Astrocyte (in vitro differentiated cells and primary cell): ENCODE results near the gene CPNE6. TPM values are rescaled to one million over a fixed set of nuclear protein-coding genes. Genes with fewer than 3 reads are reported as not detected.

Source experiments
- DNase-seq: peaks from one replicate; pipeline ENCODE4 v3.0.0-alpha.2; 2010; ENCODE audit warnings: low read depth
- FAIRE-seq: peaks from 2 replicates; lab custom pipeline; 2011; peaks lifted over from hg19 to GRCh38; lab: Jason Lieb, UNC
- H2AFZ ChIP-seq: 2 replicates; pipeline ENCODE4 v1.6.0; 2012; ENCODE audit warnings: low read depth, low read length, inconsistent platforms
- H3K27ac ChIP-seq: 2 replicates; pipeline ENCODE4 v1.5.1; 2011; ENCODE audit warnings: low read depth, low read length, inconsistent platforms
- H3K27me3 ChIP-seq: 2 replicates; pipeline ENCODE4 v1.6.0; 2011; ENCODE audit warnings: low read length, inconsistent platforms; ENCODE audit not compliant: insufficient read depth
- H3K36me3 ChIP-seq: 2 replicates; pipeline ENCODE4 v1.5.1; 2011; ENCODE audit warnings: low read length, inconsistent platforms; ENCODE audit not compliant: insufficient read depth
- H3K4me1 ChIP-seq: 2 replicates; pipeline ENCODE4 v1.5.1; 2011; ENCODE audit warnings: low read length, inconsistent platforms; ENCODE audit not compliant: insufficient read depth
- H3K4me2 ChIP-seq: 2 replicates; pipeline ENCODE4 v1.6.0; 2012; ENCODE audit warnings: low read length, inconsistent platforms
- H3K4me3 ChIP-seq: 2 replicates; pipeline ENCODE4 v1.5.1; 2011; ENCODE audit warnings: low read depth, mild to moderate bottlenecking, low read length, inconsistent platforms; ENCODE audit not compliant: insufficient read depth
- H3K79me2 ChIP-seq: 2 replicates; pipeline ENCODE4 v1.6.0; 2012; ENCODE audit warnings: mild to moderate bottlenecking, low read length, inconsistent platforms; ENCODE audit not compliant: insufficient read depth
- H3K9ac ChIP-seq: 2 replicates; pipeline ENCODE4 v1.6.0; 2012; ENCODE audit warnings: mild to moderate bottlenecking, low read length, inconsistent platforms
- H3K9me3 ChIP-seq: 2 replicates; pipeline ENCODE4 v1.5.1; 2012; ENCODE audit warnings: low read depth, mild to moderate bottlenecking, low read length, inconsistent platforms; ENCODE audit not compliant: insufficient read depth
- H4K20me1 ChIP-seq: 2 replicates; pipeline ENCODE4 v1.6.0; 2012; ENCODE audit warnings: low read length, inconsistent platforms; ENCODE audit not compliant: insufficient read depth
- H3K27ac Mint-ChIP-seq: one replicate; pipeline ENCODE4 v1.8.0; 2021; ENCODE audit warnings: mild to moderate bottlenecking, mixed read lengths; ENCODE audit not compliant: unreplicated experiment
- H3K27me3 Mint-ChIP-seq: one replicate; pipeline ENCODE4 v1.8.0; 2021; ENCODE audit warnings: low read depth, mixed read lengths; ENCODE audit not compliant: unreplicated experiment
- H3K36me3 Mint-ChIP-seq: one replicate; pipeline ENCODE4 v1.8.0; 2021; ENCODE audit warnings: low read depth, mixed read lengths; ENCODE audit not compliant: unreplicated experiment
- H3K4me1 Mint-ChIP-seq: one replicate; pipeline ENCODE4 v1.8.0; 2021; ENCODE audit warnings: low read depth, mixed read lengths; ENCODE audit not compliant: unreplicated experiment
- H3K4me3 Mint-ChIP-seq: one replicate; pipeline ENCODE4 v1.8.0; 2021; ENCODE audit warnings: mild to moderate bottlenecking, moderate library complexity, mixed read lengths; ENCODE audit not compliant: unreplicated experiment
- H3K9me3 Mint-ChIP-seq: one replicate; pipeline ENCODE4 v1.8.0; 2021; ENCODE audit warnings: mild to moderate bottlenecking, mixed read lengths; ENCODE audit not compliant: unreplicated experiment
- CTCF ChIP-seq: IDR thresholded peaks from 2 replicates; pipeline ENCODE4 v1.5.1; 2011; ENCODE audit warnings: low read depth, mild to moderate bottlenecking, inconsistent platforms, low read length, moderate library complexity; ENCODE audit not compliant: insufficient read depth
- EZH2 ChIP-seq: IDR thresholded peaks from 2 replicates; pipeline ENCODE4 v1.6.1; 2012; ENCODE audit warnings: mild to moderate bottlenecking, low read length, inconsistent platforms; ENCODE audit not compliant: insufficient read depth
- total RNA-seq: library from RNA; stranded (reverse); gene quantifications from 2 replicates; pipeline ENCODE4 v1.2.1, GENCODE V29; 2021

Gene CPNE6
- total RNA-seq, 1 donor from 2014 or later, result not detected

DNA sequence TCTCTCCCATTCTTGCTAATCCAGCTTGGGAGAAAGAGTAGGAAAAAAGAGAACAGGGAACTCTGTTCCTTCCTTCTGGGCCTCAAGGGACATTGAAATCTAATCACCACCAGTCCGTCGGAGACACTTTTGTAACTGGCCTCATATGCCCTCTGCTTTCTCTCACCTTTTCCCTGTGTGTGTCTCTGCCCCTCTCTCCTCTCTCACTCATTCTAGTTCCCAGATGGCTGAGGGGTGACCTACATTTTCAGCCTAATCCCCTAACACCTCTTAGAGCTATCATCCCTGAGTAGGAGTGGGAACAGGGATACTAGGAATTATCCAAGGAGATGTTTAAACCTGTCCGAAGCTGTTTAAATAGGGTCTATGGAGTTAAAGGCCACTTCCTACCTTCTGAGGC, 13.9 kb downstream of the CPNE6 start:
- H3K36me3 Mint-ChIP-seq, result no peaks in the 10 kb centered on the region
- TF ChIP-seq EZH2 (no peak), CTCF (no peak)
- Histone ChIP-seq H3K9ac (no peak overlapping the region), H2AFZ (no peak overlapping the region), H3K9me3 (no peaks in the 10 kb centered on the region), H3K27me3 (peaks cover 26% of the 10 kb centered on the region), H3K4me1 (peaks cover 10% of the 10 kb centered on the region), H3K27ac (no peak overlapping the region), H4K20me1 (no peaks in the 10 kb centered on the region), H3K4me3 (no peak overlapping the region), H3K4me2 (no peak overlapping the region), H3K36me3 (no peaks in the 10 kb centered on the region), H3K79me2 (no peaks in the 10 kb centered on the region)
- FAIRE-seq, result no peak
- no peak for DNase-seq
- no peak overlapping the region for H3K4me3 Mint-ChIP-seq
- no peaks in the 10 kb centered on the region for H3K9me3 Mint-ChIP-seq
- H3K27me3 Mint-ChIP-seq, result peaks cover 59% of the 10 kb centered on the region
- H3K27ac Mint-ChIP-seq, result no peak overlapping the region
- no peaks in the 10 kb centered on the region for H3K4me1 Mint-ChIP-seq

DNA sequence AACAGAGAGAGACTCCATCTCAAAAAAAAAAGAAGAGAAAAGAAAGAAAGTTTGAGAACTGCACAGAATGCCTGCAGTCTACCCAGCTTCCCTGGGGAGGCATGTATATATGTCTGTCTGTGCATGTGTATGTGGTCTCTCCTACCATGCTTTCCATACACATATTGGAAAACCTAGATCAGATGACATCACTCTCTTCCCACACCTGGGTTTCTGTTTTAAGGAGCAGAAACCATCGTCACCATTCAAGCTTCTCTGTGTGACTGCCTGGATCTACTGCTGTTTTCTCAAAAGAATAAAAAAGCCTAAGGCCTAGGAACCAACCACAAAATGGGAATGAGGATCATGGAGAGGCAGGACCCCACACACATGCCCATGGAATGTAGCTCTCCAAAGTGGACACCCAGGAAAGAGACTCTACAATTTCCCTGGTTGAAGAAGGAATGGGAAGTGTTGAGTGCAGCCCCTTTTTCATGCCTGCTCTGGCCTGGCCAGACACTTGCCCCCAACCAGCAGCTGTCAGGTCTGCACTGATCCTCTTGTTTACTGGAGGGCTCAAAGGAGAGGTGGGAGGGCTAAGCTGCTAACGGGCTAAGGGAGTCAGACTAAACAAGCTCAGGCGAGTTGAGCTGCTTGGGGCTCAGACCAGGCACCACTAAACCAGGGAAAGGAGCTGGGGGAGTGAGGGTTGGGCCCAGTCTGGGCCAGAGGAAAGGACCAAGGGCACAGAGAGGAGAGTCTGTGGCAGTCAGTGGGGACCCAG, 15.0 kb downstream of the CPNE6 start:
- Histone ChIP-seq H4K20me1 (no peaks in the 10 kb centered on the region), H3K9ac (no peak overlapping the region), H3K79me2 (no peaks in the 10 kb centered on the region), H3K36me3 (no peaks in the 10 kb centered on the region), H3K4me3 (no peak overlapping the region), H3K4me2 (no peak overlapping the region), H3K27me3 (peaks cover 20% of the 10 kb centered on the region), H2AFZ (no peak overlapping the region), H3K27ac (no peak overlapping the region), H3K4me1 (peaks cover 3% of the 10 kb centered on the region), H3K9me3 (no peaks in the 10 kb centered on the region)
- Mint-ChIP-seq H3K27me3 (peaks cover 52% of the 10 kb centered on the region), H3K27ac (no peak overlapping the region), H3K36me3 (no peaks in the 10 kb centered on the region), H3K9me3 (no peaks in the 10 kb centered on the region), H3K4me1 (no peaks in the 10 kb centered on the region), H3K4me3 (no peak overlapping the region)
- DNase-seq, result no peak
- TF ChIP-seq EZH2 (no peak), CTCF (no peak)
- no peak for FAIRE-seq

GRCh38 chr14:24087004-24087403, 15.6 kb downstream of the CPNE6 start:
- no peaks in the 10 kb centered on the region for H3K9me3 Mint-ChIP-seq

More at GRCh38 chr14:24087004-24087403, 15.6 kb downstream of the CPNE6 start:
- H3K9me3 ChIP-seq, result no peaks in the 10 kb centered on the region
- DNase-seq (no peak), FAIRE-seq (no peak)
- no peaks in the 10 kb centered on the region for H3K79me2 ChIP-seq
- Mint-ChIP-seq H3K36me3 (no peaks in the 10 kb centered on the region), H3K4me3 (no peak overlapping the region), H3K27me3 (peaks cover 49% of the 10 kb centered on the region), H3K27ac (no peak overlapping the region), H3K4me1 (no peaks in the 10 kb centered on the region)
- no peak overlapping the region for H3K4me2 ChIP-seq
- no peaks in the 10 kb centered on the region for H3K36me3 ChIP-seq
- no peaks in the 10 kb centered on the region for H3K4me1 ChIP-seq
- H3K27me3 ChIP-seq, result peaks cover 18% of the 10 kb centered on the region
- H3K4me3 ChIP-seq, result no peak overlapping the region
- H2AFZ ChIP-seq, result no peak overlapping the region
- H4K20me1 ChIP-seq, result no peaks in the 10 kb centered on the region
- no peak overlapping the region for H3K27ac ChIP-seq
- no peak for TF ChIP-seq EZH2
- no peak for TF ChIP-seq CTCF
- no peak overlapping the region for H3K9ac ChIP-seq
